H9 (cell line): Measurements from ENCODE around the gene MROH7. TPM values are rescaled to one million over a fixed set of nuclear protein-coding genes. Genes with fewer than 3 reads are reported as not detected.
A peak's percentile ranks its signal among the peaks of the same experiment; 100 is the strongest.

ENCODE experiments used
- DNase-seq: peaks from one replicate; pipeline ENCODE4 v3.0.0-alpha.2; 2017
- H2AFZ ChIP-seq: one replicate; pipeline ENCODE4 v1.6.1; 2013; ENCODE audit warnings: mild to moderate bottlenecking, low read length, control low read depth, moderate library complexity
- H2AK5ac ChIP-seq: 2 replicates; pipeline ENCODE4 v1.6.1; 2013; ENCODE audit warnings: low read length, control low read depth, mixed read lengths; ENCODE audit not compliant: insufficient read length
- H2BK120ac ChIP-seq: one replicate; pipeline ENCODE4 v1.6.1; 2013; ENCODE audit warnings: low read depth, mild to moderate bottlenecking, low read length, control low read depth, inconsistent platforms; ENCODE audit not compliant: poor library complexity, severe bottlenecking
- H2BK12ac ChIP-seq: 2 replicates; pipeline ENCODE4 v1.6.1; 2013; ENCODE audit warnings: low read length, control low read depth, mixed read lengths, low read depth; ENCODE audit not compliant: insufficient read length
- H2BK15ac ChIP-seq: 2 replicates; pipeline ENCODE4 v1.6.1; 2013; ENCODE audit warnings: low read depth, low read length, control low read depth
- H2BK20ac ChIP-seq: one replicate; pipeline ENCODE4 v1.6.1; 2013; ENCODE audit warnings: low read depth, mild to moderate bottlenecking, low read length, control low read depth, inconsistent platforms; ENCODE audit not compliant: poor library complexity, severe bottlenecking
- H2BK5ac ChIP-seq: 2 replicates; pipeline ENCODE4 v1.6.1; 2013; ENCODE audit warnings: low read length, control low read depth, mixed read lengths; ENCODE audit not compliant: insufficient read length
- H3K14ac ChIP-seq: 2 replicates; pipeline ENCODE4 v1.6.1; 2013; ENCODE audit warnings: low read length, control low read depth; ENCODE audit not compliant: insufficient read depth
- H3K18ac ChIP-seq: 2 replicates; pipeline ENCODE4 v1.6.1; 2013; ENCODE audit warnings: low read depth, mild to moderate bottlenecking, mixed read lengths, low read length, control low read depth; ENCODE audit not compliant: insufficient read length
- H3K23ac ChIP-seq: 2 replicates; pipeline ENCODE4 v1.6.1; 2013; ENCODE audit warnings: low read length, control low read depth, mixed read lengths, low read depth; ENCODE audit not compliant: insufficient read length
- H3K23me2 ChIP-seq: 2 replicates; pipeline ENCODE4 v1.6.1; 2013; ENCODE audit warnings: low read depth, mild to moderate bottlenecking, mixed read lengths, low read length, control low read depth; ENCODE audit not compliant: insufficient read length, poor library complexity, severe bottlenecking
- H3K27ac ChIP-seq: 2 replicates; pipeline ENCODE4 v1.5.1; 2013; ENCODE audit warnings: low read length, control low read depth, mixed read lengths, low read depth; ENCODE audit not compliant: insufficient read length
- H3K27me3 ChIP-seq: 2 replicates; pipeline ENCODE4 v1.6.1; 2013; ENCODE audit warnings: low read length, control low read depth, inconsistent platforms; ENCODE audit not compliant: insufficient read depth
- H3K4ac ChIP-seq: 2 replicates; pipeline ENCODE4 v1.6.1; 2013; ENCODE audit warnings: low read depth, mild to moderate bottlenecking, control low read depth, inconsistent platforms, low read length, moderate library complexity
- H3K4me1 ChIP-seq: 2 replicates; pipeline ENCODE4 v1.6.1; 2013; ENCODE audit warnings: low read length, control low read depth, inconsistent platforms; ENCODE audit not compliant: insufficient read depth
- H3K4me2 ChIP-seq: 2 replicates; pipeline ENCODE4 v1.6.1; 2013; ENCODE audit warnings: low read length, control low read depth, mixed read lengths; ENCODE audit not compliant: insufficient read length, insufficient read depth
- H3K56ac ChIP-seq: 2 replicates; pipeline ENCODE4 v1.6.1; 2013; ENCODE audit warnings: low read depth, mild to moderate bottlenecking, mixed read lengths, low read length, control low read depth; ENCODE audit not compliant: insufficient read length
- H3K79me1 ChIP-seq: 2 replicates; pipeline ENCODE4 v1.6.1; 2013; ENCODE audit warnings: low read depth, mild to moderate bottlenecking, moderate library complexity, low read length, control low read depth, inconsistent platforms; ENCODE audit not compliant: insufficient read depth, poor library complexity, severe bottlenecking
- H3K79me2 ChIP-seq: 2 replicates; pipeline ENCODE4 v1.6.1; 2013; ENCODE audit warnings: low read length, control low read depth, inconsistent platforms; ENCODE audit not compliant: insufficient read depth
- H3K9ac ChIP-seq: 2 replicates; pipeline ENCODE4 v1.6.1; 2013; ENCODE audit warnings: low read length, control low read depth, mixed read lengths; ENCODE audit not compliant: insufficient read length; ENCODE audit errors: extremely low read depth
- H3K9me3 ChIP-seq: one replicate; pipeline ENCODE4 v1.6.1; 2013; ENCODE audit warnings: low read depth, low read length, inconsistent platforms; ENCODE audit not compliant: control insufficient read depth
- H3T11ph ChIP-seq: one replicate; pipeline ENCODE4 v1.6.1; 2013; ENCODE audit warnings: mild to moderate bottlenecking, low read length, control low read depth, inconsistent platforms
- H4K20me1 ChIP-seq: one replicate; pipeline ENCODE4 v1.6.1; 2013; ENCODE audit not compliant: control insufficient read depth, insufficient read length, insufficient read depth
- H4K5ac ChIP-seq: 2 replicates; pipeline ENCODE4 v1.6.1; 2013; ENCODE audit warnings: low read depth, mild to moderate bottlenecking, mixed read lengths, low read length, control low read depth; ENCODE audit not compliant: insufficient read length
- H4K8ac ChIP-seq: replicated peaks from 2 replicates; pipeline ENCODE4 v1.6.1; 2013; ENCODE audit warnings: low read length, control low read depth, mixed read lengths, low read depth; ENCODE audit not compliant: insufficient read length
- H4K91ac ChIP-seq: 2 replicates; pipeline ENCODE4 v1.6.1; 2013; ENCODE audit warnings: low read depth, mild to moderate bottlenecking, moderate library complexity, mixed read lengths, low read length, control low read depth; ENCODE audit not compliant: insufficient read length
- H3K27ac Mint-ChIP-seq, 3 experiments: 2 replicates in 2 of 3; 3 replicates in 1 of 3; pipeline ENCODE4 v1.8.0; 2020 to 2021; ENCODE audit warnings: mixed read lengths in 3 of 3, mild to moderate bottlenecking in 1 of 3, moderate library complexity in 1 of 3
- H3K27me3 Mint-ChIP-seq: 2 replicates; pipeline ENCODE4 v1.8.0; 2021; ENCODE audit warnings: low read depth, mild to moderate bottlenecking, moderate library complexity, mixed read lengths
- H3K36me3 Mint-ChIP-seq, 3 experiments: 2 replicates in 2 of 3; 3 replicates in 1 of 3; pipeline ENCODE4 v1.8.0; 2020 to 2021; ENCODE audit warnings: low read depth in 3 of 3, mixed read lengths in 3 of 3; ENCODE audit not compliant: insufficient read depth in 1 of 3
- H3K4me1 Mint-ChIP-seq, 2 experiments: 2 replicates each; pipeline ENCODE4 v1.8.0; 2020; ENCODE audit warnings: mixed read lengths in 2 of 2
- H3K4me3 Mint-ChIP-seq, 2 experiments: 2 replicates in 1 of 2; 3 replicates in 1 of 2; pipeline ENCODE4 v1.8.0; 2020 to 2021; ENCODE audit warnings: mild to moderate bottlenecking in 2 of 2, mixed read lengths in 2 of 2, moderate library complexity in 1 of 2
- H3K9me3 Mint-ChIP-seq, 2 experiments: 2 replicates in 1 of 2; 3 replicates in 1 of 2; pipeline ENCODE4 v1.8.0; 2020; ENCODE audit warnings: mild to moderate bottlenecking in 2 of 2, mixed read lengths in 2 of 2, moderate library complexity in 1 of 2
- whole genome bisulfite sequencing: extraction: QIAGEN DNeasy Blood & Tissue Kit; methylation state at CpG from one replicate; pipeline ENCODE4 v1.1.7; 2013; ENCODE audit warnings: missing lambda C conversion rate, low lambda C conversion rate, mixed read lengths; ENCODE audit not compliant: insufficient read length; ENCODE audit errors: extremely low coverage; 5-methylcytosine and 5-hydroxymethylcytosine counted together
- total RNA-seq: library from RNA; stranded (reverse); gene quantifications from 2 replicates; pipeline ENCODE4 v1.2.1, GENCODE V29; 2021
- TF ChIP-seq, protein P1 (sequence below): fragments of 200-600 bp; sonication (generic); conservative IDR thresholded peaks from 3 replicates; pipeline ENCODE4 v1.8.0; 2021; ENCODE audit warnings: antibody characterized with exemption, mild to moderate bottlenecking

The MROH7 gene
- total RNA-seq, 1 experiment from 2014 or later, result 0.09 TPM

DNA sequence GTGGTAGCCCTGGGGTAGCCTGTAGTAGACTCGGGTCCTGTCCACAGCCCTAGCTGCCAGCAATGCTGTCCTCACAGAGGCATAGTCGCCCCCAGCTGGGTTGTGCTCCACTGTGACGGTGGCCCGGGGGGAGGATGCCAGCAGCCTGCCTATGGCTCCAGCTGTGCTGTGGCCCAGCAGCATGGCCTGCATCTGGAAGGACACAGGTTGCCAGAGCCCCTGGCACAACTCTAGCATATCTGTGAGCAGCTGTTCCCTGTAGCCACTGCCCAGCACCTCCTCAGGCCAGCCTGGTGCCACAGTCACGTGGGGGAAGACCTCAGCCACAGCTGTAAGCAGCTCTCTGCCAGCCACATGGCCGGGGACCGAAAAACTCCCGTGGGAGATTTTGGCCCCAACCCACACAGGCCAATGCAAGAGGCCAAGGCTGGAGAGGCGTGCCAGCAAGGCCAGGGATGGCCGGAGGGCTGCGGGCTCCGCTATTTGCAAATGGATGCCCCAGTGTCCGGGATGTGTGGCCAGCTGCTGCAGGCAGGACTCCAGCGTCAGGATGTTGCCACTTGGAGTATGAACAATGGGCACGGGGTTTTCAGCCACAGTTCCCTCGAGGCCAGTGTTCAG lies 32.2 kb upstream of the MROH7 start:
- H2BK20ac ChIP-seq, result no peak overlapping the region
- H2AFZ ChIP-seq, result no peak overlapping the region
- H2BK5ac ChIP-seq, result no peak overlapping the region
- no peaks in the 10 kb centered on the region for H3K79me1 ChIP-seq
- no peaks in the 10 kb centered on the region for H4K20me1 ChIP-seq
- Mint-ChIP-seq H3K9me3 (no peaks in the 10 kb centered on the region; a peak in 1 of 5 replicates), H3K4me3 (no peak overlapping the region), H3K4me1 (peaks cover 17 to 31% of the 10 kb centered on the region in 2 experiments), H3K27me3 (no peaks in the 10 kb centered on the region; the same call in 1 of the 2 replicates), H3K36me3 (no peaks in the 10 kb centered on the region; a peak in 1 of 7 replicates), H3K27ac (peak overlapping the region in 2 of 3 experiments; percentile 83 to 94; a peak in 3 of 7 replicates)
- no peak overlapping the region for H3K27ac ChIP-seq
- H3K4ac ChIP-seq, result no peak overlapping the region; the same call in 1 of the 2 replicates
- H3K56ac ChIP-seq, result no peak overlapping the region
- TF ChIP-seq, protein P1, sequence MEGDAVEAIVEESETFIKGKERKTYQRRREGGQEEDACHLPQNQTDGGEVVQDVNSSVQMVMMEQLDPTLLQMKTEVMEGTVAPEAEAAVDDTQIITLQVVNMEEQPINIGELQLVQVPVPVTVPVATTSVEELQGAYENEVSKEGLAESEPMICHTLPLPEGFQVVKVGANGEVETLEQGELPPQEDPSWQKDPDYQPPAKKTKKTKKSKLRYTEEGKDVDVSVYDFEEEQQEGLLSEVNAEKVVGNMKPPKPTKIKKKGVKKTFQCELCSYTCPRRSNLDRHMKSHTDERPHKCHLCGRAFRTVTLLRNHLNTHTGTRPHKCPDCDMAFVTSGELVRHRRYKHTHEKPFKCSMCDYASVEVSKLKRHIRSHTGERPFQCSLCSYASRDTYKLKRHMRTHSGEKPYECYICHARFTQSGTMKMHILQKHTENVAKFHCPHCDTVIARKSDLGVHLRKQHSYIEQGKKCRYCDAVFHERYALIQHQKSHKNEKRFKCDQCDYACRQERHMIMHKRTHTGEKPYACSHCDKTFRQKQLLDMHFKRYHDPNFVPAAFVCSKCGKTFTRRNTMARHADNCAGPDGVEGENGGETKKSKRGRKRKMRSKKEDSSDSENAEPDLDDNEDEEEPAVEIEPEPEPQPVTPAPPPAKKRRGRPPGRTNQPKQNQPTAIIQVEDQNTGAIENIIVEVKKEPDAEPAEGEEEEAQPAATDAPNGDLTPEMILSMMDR, result no peak
- H3K23ac ChIP-seq, result no peak overlapping the region
- no peak overlapping the region for H4K91ac ChIP-seq
- H4K8ac ChIP-seq, result no peak overlapping the region
- H3K4me1 ChIP-seq, result no peaks in the 10 kb centered on the region; the same call in 1 of the 2 replicates
- peak overlapping the region; percentile 21 for H3K18ac ChIP-seq
- H3K9ac ChIP-seq, result no peak overlapping the region
- peak overlapping the region; percentile 65; the same call in 1 of the 2 replicates for H3K14ac ChIP-seq
- no CpG with 5 or more reads among the region's 16 CpGs for WGBS
- H2BK12ac ChIP-seq, result no peak overlapping the region
- H2BK15ac ChIP-seq, result no peak overlapping the region
- no peak overlapping the region for H4K5ac ChIP-seq
- H2BK120ac ChIP-seq, result no peak overlapping the region
- H3T11ph ChIP-seq, result no peak overlapping the region
- no peaks in the 10 kb centered on the region for H3K9me3 ChIP-seq
- no peaks in the 10 kb centered on the region for H3K79me2 ChIP-seq
- no peaks in the 10 kb centered on the region for H3K27me3 ChIP-seq
- H3K23me2 ChIP-seq, result no peaks in the 10 kb centered on the region
- no peak overlapping the region for H3K4me2 ChIP-seq
- DNase-seq, result no peak
- no peak overlapping the region for H2AK5ac ChIP-seq
